ENCODE measurements around the gene FPR3.

DNA sequence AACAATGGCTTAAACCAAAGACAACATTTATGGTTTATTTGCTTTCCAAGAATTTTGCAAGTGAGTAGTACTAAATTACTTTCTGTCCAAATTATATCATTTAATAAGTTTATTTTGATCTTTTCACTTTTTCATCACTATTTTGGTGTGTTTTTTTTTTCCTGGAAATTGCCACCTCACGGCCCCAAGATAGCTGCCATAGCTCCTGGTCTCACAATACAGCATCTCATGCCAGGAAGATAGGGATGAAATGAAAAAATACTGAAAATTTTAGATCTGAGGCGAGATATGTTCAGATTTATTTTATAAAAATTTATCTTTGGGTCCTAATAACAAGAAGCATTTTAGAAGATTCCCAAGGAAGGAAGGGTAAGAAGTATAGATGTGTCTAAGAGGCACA, 6.9 kb upstream of the FPR3 start:
- TF ChIP-seq, protein P1, sequence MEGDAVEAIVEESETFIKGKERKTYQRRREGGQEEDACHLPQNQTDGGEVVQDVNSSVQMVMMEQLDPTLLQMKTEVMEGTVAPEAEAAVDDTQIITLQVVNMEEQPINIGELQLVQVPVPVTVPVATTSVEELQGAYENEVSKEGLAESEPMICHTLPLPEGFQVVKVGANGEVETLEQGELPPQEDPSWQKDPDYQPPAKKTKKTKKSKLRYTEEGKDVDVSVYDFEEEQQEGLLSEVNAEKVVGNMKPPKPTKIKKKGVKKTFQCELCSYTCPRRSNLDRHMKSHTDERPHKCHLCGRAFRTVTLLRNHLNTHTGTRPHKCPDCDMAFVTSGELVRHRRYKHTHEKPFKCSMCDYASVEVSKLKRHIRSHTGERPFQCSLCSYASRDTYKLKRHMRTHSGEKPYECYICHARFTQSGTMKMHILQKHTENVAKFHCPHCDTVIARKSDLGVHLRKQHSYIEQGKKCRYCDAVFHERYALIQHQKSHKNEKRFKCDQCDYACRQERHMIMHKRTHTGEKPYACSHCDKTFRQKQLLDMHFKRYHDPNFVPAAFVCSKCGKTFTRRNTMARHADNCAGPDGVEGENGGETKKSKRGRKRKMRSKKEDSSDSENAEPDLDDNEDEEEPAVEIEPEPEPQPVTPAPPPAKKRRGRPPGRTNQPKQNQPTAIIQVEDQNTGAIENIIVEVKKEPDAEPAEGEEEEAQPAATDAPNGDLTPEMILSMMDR (IDR thresholded peaks at IDR 0.05): no peak
- no peak for TF ChIP-seq POLR2A (IDR thresholded peaks at IDR 0.05)

Measured in body of pancreas (tissue), 4 donors.